NCI-H526 treated with DMSO at 0.1 percent for 48 hours (cell line): ENCODE data around the gene UST.

Experiments
- DNase-seq: peaks from one replicate; lab custom pipeline; 2025; lab: John Stamatoyannopoulos, UW

UST gene

GRCh38 chr6:149041953-149042352 is 295.1 kb downstream of the UST start:
- DNase-seq, result no peak

- no peak for DNase-seq
Measured at GRCh38 chr6:149043476-149044130, 296.8 kb downstream of the UST start.

DNA sequence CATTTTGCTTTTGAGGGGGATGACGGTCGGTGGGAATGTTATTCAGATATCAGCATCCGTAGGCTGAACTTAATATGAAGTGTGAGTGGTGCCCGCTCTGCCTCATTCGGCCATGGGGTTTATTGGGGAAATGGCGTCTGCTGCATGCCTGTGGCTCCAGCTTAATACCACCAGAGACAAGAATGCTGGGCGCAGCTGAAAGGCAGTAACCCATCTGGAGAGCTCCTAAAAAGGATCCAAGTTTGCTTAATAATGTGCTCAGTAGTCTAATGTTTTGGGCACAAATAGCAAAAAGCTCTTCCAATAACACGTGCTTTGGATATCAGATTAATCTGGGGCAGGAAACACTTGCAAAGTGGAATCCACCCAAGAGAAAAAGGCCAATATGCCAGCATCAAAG is 297.7 kb downstream of the UST start:
- DNase-seq, result no peak

- DNase-seq, result no peak
Measured at GRCh38 chr6:149045404-149045803, 298.6 kb downstream of the UST start.

- no peak for DNase-seq
Measured at GRCh38 chr6:149046164-149046821, 299.5 kb downstream of the UST start.

GRCh38 chr6:149046822-149047246 is 300.0 kb downstream of the UST start:
- DNase-seq, result no peak

DNA sequence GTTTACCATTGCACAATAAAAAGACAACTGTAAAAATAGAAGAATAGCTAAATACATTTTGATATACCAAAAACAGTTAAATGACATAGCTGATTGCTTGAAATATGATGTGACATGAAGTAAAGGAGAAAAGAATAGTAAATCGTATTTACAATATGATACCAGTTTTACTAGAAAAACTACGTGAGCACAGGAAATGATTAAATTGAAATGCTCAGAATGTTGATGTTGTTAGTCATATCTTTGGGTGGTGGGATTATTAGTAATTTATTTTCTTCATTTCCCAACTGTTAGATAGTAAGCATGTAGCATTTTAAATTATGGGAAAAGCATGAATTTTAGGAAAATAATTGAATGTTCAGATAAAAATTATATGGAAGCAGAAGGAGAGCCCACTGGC is 302.4 kb downstream of the UST start:
- DNase-seq, result no peak

DNA sequence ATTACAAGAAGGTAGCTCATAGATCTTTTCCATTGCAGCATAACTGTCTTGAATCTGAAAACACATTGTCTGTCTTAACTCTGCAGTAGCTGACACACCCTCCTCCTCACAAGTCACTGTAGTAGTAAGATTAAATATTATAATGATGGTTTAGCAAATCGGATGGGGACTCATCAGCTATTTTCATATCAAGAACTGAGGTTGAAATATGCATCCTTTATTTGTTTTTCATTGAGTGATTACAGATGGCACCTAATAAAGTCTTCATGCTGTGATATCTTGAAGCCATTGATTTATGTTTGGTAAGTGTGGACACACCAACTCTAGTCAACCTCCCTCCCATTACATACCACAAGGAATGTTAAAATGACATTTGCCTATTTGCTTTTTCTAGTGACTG is 303.3 kb downstream of the UST start:
- DNase-seq, result no peak

DNA sequence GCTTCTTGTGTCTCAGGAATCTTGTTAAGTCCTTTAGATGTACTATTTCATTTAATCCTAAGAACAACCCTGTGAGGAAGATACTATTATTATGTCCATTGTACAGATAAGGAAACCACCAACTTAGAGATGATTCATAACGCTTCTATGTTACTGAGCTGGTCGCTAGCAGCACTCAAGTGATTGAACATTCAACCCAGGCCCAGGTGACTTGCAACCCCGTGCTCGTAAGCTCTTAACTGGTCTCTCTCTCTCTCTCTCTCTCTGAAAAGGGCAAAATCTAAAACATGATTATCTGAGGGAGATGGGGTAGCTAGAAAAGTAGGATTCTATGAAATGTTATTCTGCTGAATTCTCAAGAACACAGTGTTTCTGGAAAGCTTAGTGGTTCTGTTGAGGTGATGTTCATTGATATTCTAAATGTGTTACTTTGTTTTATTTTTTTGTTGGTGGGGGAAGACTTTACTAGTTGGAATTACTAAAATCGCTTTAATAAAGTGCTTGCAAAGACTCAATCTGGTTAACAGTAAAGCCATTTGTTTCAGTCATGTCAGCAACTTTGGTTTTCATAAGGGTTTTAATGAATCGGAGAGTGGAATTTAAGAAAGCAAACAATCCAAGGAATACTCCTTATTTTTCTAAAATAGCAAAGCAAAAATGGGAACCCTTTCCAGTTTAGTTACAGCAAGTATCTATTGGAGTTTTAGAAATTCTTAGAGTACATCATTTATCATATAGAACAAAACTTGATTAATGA is 305.7 kb downstream of the UST start:
- DNase-seq, result no peak

- no peak for DNase-seq
Measured at GRCh38 chr6:149053848-149054558, 307.2 kb downstream of the UST start.

DNA sequence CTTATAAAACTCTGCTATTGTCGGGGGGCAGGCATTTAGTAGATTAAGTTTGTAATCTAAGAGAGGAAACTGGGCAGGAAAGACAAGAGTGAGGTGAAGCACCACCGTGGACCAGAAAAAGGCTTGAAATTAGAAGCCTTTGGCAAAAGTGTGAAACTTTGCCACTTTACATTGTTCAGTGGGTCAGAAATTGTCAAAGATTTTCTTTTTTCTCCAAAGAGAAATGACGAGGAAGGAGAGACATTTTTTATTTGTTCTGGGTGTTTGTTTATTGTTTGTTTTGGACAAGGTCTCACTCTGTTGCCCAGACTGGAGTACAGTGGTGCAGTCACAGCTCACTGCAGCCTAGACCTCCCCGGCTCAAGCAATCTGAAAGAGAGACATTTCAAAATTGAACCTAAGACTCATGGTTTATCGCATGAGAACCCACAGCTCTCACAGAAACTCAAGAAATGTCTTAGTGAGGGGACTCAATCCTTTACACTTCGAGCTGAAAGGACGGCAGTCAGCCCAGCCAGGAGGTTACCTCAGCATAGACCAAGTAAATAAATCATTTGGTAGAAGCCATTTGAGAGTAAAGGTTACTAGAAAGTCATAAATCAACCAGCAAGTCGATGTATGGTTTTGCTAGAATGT is 307.8 kb downstream of the UST start:
- DNase-seq, result no peak

DNA sequence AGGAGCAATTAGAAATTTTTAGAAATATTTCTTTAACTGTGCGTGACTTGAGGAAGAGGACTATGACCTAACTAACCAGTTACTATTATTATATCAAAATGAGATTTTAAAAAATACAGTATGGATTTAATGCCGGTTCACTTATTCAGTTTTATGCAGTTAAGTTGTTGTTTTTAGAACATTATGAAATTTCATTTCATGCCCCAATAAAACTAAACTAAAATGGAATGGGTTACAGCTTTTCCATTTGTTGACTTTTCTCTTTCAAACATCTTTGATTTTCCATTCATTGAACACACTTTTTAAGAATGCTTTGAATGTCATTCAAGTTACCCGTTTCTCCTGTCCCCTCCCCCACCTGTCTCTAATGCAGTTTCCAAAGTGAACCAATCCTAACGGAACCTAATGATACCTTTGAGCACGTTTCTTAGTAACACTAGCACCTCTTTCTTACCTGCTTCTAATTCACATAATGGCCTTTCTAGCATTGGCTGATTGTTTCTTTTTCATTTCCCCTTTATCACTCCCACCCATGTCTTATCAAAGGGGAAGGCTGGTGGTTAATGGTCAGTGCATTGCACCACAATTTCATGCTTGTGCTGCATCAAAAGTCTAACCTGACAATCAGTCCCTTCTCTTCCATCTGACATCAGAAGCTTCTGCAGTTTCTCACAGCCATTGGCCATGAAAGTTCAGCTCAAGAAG is 308.5 kb downstream of the UST start:
- DNase-seq, result no peak

DNA sequence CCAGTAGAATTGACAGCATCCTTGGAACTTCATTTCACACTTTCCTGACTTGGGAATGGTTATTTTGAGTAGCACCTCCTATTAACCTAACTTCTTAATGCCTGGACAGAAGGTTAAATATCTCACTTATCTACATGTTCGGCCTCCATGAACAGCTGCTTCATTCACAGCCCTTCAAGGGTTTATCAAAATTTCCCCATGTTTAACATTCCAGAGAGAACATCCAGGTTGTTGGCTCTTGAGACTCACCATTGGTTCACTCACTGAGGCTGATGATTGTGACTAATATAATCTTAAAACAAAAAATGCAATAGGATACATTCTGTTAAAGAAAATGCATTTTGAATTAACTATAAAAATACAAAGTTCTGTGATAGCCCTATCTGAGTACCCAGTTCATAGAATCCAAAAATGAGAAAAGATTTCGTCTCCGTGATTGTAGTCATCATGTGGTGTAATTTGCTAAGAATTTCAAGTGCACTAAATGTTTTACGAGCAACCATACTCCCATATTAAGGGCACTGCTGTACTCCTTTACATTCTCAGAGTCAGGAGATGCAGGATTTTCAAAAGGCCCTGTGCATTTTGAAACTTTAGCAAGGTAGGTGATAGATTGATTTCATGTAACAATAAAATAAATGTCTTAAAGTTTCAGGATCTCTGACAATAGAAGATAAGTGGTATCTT is 310.1 kb downstream of the UST start:
- DNase-seq, result no peak

DNA sequence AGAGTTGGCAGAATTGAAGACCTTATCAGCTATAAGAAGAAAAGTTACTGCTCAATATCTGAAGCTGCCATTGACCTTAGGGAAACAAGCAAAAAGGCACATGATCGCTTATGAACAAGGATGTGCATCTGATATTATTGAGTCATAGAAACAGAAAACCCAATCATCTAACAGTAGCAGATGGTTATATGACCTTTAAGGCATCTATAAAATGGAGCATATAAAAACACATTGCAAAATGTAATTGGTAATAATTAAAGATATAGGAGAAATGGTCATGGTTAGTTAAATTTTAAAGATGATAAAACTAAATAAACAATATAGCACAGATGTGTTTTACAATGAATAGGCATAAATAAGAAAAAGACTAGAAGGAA is 310.6 kb downstream of the UST start:
- no peak for DNase-seq

DNA sequence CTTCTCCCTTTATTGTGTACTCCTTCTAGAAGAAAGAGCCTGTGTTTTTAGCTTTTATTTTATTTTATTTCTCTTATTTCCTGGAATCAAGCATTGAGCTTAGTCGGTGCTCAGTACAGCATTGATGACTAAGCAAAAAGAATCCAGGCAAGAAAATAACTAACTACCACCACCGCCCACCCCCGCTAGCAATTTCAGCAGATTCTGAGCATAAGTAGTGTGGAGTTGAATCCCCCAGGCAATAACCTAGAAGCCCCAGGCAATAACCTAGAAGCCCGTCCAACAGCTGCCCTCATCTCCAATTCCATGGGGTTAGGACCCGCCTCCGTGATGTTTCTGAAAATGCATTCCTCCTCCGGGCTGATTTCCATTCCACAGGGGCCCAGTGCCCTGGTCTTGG is 312.7 kb downstream of the UST start:
- DNase-seq, result no peak

DNA sequence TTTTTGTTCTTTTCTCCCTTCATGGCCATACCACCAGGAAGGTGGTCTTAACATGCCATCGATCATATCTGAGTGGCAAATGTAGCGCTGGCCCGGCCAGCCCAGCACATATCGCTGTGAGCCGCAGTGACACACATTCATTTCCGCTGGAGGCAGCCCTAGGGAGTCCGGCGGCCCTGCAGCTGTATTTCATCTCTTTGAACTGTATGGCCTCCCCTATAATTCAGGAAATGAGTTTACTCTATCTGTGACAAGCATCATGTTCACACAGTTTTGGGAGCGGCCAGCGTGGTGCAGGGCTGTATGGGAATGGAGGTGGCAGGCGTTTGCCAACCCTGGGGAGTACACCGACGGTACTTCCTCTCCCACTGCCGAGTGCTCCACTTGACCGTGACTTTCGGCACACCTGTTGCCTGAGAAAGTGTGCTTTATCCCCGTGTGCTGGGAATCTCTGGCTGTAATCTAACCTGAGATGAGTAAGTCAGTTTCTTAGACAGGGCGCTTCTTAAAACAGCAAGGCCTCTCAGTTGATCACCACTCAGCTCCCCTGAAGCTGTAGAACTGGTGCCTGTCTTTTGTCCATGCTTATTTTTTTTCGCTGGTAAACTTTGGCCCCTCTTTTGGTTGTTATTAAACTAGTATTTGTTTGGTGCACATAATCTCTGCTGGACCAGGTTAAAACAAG is 313.6 kb downstream of the UST start:
- no peak for DNase-seq

GRCh38 chr6:149060985-149061760 is 314.3 kb downstream of the UST start:
- peak; percentile 50 for DNase-seq

- no peak for DNase-seq
Measured at GRCh38 chr6:149061930-149062329, 315.1 kb downstream of the UST start.

DNA sequence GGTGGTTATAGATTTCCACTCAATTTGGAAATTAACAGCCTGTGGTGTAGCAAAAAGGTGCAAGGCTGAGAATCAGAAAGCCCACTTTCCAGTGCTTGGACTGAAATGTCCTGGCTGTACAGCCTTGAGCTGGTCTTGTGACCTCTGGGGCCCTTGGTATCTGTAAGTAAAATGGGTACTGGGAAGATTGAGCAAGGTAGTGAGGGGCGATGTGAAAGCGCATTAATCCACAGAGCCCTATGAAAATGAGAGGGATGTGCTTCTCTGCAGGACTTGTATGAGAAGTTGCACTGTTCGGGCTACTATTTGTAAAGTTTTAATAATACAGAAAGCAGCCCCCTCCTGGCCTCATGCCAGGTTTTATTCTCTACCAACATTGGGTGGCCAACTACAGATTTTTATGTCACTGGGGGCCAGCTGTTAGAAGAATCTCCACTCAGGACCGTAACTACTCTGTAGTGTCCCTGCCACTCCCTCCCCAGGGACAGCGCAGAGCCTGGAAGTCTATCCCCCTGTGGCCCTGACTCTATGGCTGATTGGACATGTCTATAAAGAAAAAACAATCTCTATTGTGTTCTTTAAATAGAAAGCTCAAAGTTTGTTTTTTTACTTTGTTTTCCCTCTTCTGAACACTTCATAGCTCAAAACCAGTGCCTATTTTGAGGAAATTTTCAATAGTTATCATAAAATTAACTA is 316.0 kb downstream of the UST start:
- DNase-seq, result no peak
